ENCODE measurements around the gene C16orf46.

DNA sequence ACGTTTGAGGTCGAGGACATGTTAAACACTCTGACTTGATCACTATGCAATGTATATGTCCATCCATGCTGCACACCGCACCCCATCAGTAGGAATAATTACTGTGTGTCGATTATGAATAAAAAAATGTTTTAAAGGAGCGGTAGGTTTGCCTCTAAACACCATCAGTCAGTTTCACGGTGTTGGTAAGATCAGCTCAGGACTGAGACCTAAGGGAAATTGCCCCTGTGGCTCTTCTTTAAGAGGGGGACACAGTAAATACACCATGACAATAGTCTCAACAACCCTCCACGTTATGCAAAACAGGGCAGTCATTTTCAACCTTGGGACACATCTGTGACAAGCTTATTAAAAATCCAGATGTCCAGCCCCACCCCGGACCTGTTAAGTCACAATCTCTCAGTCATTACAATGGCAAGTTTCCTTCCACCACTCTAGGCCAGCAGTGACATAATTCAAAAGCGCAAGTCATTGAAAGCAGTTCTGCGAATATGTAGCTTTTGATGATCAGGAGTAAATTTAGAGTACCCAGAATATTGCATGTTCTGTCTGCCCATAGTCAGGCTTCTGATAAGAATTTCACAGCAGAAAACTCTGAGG is 40.2 kb downstream of the C16orf46 start:
- TF ChIP-seq, protein P1, sequence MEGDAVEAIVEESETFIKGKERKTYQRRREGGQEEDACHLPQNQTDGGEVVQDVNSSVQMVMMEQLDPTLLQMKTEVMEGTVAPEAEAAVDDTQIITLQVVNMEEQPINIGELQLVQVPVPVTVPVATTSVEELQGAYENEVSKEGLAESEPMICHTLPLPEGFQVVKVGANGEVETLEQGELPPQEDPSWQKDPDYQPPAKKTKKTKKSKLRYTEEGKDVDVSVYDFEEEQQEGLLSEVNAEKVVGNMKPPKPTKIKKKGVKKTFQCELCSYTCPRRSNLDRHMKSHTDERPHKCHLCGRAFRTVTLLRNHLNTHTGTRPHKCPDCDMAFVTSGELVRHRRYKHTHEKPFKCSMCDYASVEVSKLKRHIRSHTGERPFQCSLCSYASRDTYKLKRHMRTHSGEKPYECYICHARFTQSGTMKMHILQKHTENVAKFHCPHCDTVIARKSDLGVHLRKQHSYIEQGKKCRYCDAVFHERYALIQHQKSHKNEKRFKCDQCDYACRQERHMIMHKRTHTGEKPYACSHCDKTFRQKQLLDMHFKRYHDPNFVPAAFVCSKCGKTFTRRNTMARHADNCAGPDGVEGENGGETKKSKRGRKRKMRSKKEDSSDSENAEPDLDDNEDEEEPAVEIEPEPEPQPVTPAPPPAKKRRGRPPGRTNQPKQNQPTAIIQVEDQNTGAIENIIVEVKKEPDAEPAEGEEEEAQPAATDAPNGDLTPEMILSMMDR (conservative IDR thresholded peaks at IDR 0.05), result no peak
- TF ChIP-seq ZFX (IDR thresholded peaks at IDR 0.05), result no peak

All from C4-2B (cell line).